ENCODE measurements around the gene PSMC3.
A peak's percentile ranks its signal among the peaks of the same experiment; 100 is the strongest.

Gene PSMC3

DNA sequence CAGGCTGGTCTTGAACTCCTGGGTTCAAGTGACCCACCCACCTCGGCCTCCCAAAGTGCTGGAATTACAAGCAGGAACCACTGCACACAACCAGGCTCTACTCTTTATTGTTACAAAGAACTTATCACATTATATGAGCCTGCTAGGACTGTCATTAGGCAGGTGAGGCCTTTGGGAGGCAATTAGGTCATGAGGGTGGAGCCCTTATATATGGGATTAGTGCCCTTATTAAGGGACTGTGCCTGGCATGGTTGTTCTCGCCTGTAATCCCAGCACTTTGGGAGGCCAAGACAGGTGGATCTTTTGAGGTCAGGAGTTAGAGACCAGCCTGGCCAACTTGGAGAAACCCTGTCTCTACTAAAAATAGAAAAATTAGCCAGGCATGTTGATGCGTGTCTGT lies 10.5 kb upstream of the PSMC3 start:
- Mint-ChIP-seq H3K27ac (no peak overlapping the region), H3K4me3 (no peak overlapping the region), H3K9me3 (no peaks in the 10 kb centered on the region), H3K36me3 (no peaks in the 10 kb centered on the region), H3K27me3 (peaks cover 11% of the 10 kb centered on the region), H3K4me1 (no peaks in the 10 kb centered on the region)
- no peak for DNase-seq
- CTCF ChIA-PET, result no interaction called here

DNA sequence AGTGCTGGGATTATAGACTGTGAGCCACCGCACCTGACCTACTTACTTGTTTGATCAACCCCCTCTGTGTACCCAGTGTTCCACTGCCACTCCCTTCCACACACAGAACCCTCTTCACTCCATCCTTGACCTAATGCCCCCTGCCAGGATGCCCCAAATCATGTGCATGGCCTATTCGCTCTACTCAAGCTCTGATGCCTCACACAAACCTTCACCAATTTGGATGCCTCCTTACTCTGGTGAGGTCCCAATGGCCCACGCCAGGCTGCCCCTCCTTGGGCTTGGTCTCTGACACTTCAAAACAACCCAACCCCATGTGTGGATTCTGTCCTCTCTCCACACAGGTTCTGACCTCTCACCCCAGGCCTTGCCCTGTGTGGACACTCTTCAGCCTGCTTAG lies 9.4 kb upstream of the PSMC3 start:
- Mint-ChIP-seq H3K4me3 (no peak overlapping the region), H3K27me3 (peaks cover 11% of the 10 kb centered on the region), H3K36me3 (no peaks in the 10 kb centered on the region), H3K27ac (no peak overlapping the region), H3K9me3 (no peaks in the 10 kb centered on the region), H3K4me1 (no peaks in the 10 kb centered on the region)
- CTCF ChIA-PET, result no interaction called here
- no peak for DNase-seq

DNA sequence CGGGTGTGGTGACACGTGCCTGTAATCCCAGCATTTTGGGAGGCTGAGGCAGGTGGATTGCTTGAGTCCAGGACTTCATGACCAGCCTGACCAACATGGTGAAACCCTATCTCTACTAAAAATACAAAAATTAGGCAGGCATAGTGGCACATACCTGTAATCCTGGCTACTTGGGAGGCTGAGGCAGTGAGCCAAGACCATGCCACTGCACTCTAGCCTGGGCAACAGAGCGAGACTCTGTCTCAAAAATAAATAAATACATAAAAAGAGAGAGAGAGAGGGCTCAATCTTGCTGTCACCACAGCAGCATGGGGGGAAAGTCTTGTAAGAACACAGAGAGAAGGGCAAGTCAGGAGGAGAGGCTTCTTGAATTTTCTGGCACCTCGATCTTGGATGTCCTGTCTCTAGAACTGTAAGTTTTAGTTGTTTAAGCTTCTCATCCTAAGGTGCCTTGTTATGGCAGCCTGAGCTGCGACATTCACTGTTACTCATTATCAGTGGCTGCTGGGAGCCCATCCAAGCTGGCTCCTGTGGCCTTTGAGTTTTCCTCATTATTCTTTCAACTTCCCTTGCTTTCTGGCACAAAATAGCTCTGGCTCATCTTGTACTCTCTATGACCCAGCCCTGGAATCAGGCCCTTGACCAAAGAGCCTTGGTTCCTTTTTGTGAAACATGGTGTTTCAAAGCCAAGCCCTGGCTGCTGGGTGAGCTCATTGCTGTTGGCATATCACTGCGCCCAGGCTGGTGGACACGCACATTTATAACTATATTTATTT lies 8.0 kb upstream of the PSMC3 start:
- Mint-ChIP-seq H3K4me3 (no peak overlapping the region), H3K27me3 (peaks cover 11% of the 10 kb centered on the region), H3K4me1 (peaks cover 2% of the 10 kb centered on the region), H3K27ac (no peak overlapping the region), H3K36me3 (no peaks in the 10 kb centered on the region), H3K9me3 (no peaks in the 10 kb centered on the region)
- no peak for DNase-seq
- CTCF ChIA-PET, result no interaction called here

DNA sequence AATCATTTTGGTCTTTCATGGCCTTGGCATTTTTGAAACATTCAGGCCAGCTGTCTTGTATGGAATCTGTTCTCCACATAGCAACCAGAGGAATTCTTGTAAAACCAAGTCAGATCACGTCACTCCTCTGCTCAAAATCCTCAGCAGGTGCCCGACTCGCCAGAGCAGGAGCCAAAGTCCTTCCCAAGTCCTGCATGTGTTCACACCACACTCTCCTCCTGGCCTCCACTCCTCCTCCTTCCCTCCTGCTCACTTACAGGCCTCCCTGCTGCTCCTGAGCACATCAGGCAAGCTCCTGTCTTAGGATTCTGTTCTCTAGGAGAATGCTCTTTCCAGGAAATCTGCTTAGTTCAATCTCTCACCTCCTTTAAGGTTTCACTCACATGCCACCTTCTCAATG lies 6.9 kb upstream of the PSMC3 start:
- DNase-seq, result no peak
- H3K4me1 Mint-ChIP-seq, result peaks cover 2% of the 10 kb centered on the region
- CTCF ChIA-PET, result interaction anchor here (1.3 kb wide), 1 partner anchor 21 kb away, joined by 4 read pairs; no protein-coding TSS in a partner anchor
- H3K9me3 Mint-ChIP-seq, result no peaks in the 10 kb centered on the region
- no peak overlapping the region for H3K27ac Mint-ChIP-seq
- no peaks in the 10 kb centered on the region for H3K36me3 Mint-ChIP-seq
- no peak overlapping the region for H3K4me3 Mint-ChIP-seq
- H3K27me3 Mint-ChIP-seq, result peaks cover 11% of the 10 kb centered on the region

DNA sequence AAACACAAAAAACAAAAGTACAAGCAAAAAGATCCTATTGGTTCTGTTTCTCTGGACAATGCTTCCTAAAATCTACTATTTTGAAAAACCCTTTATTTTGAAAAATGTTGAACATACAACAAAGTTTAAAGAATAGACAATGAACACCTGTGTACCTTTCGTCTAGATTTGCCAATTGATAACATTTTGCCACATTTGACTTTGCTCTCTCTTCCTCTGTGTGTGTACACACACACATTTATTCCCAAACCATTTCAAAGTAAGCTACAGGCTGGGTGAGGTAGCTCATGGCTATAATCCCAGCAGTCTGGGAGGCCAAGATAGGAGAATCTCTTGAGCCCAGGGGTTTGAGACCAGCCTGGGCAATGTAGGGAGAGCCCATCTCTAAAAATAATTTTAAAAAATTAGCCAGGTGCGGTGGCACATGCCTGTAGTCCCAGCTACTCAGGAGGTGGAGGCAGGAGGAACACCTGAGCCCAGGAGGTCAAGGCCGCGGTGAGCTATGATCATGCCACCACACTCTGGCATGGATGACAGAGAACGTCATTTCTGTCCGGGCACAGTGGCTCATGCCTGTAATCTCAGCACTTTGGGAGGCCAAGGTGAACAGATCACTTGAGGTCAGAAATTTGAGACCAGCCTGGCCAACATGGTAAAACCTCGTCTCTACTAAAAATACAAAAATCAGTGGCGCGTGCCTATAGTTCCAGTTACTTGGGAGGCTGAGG lies 5.3 kb upstream of the PSMC3 start:
- DNase-seq, result no peak
- Mint-ChIP-seq H3K27me3 (peaks cover 11% of the 10 kb centered on the region), H3K9me3 (no peaks in the 10 kb centered on the region), H3K36me3 (no peaks in the 10 kb centered on the region), H3K27ac (no peak overlapping the region), H3K4me3 (no peak overlapping the region), H3K4me1 (peaks cover 8% of the 10 kb centered on the region)
- CTCF ChIA-PET, result interaction anchor here (0.9 to 1.0 kb wide), 2 partner anchors 31 to 186 kb away, joined by 3 read pairs; no protein-coding TSS in a partner anchor

DNA sequence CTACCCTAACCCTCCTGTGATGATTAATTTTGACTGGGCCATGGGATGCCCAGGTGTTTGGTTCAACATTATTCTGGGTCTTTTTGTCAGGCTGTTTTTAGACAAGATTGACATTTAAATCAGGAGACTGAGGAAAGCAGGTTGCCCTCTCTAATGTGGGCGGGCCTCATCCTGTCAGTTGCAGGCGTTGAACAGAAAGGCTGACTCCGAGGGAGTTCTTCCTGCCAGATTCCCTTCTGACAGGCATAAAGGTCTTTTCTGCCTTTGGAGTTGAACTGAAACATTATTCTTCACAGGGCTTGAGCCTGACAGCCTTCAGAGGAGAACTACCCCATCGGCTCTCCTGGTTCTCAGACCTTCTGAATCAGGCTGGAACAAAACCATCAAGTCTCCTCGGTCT lies 4.3 kb upstream of the PSMC3 start:
- no peak overlapping the region for H3K4me3 Mint-ChIP-seq
- H3K4me1 Mint-ChIP-seq, result peaks cover 16% of the 10 kb centered on the region
- DNase-seq, result no peak
- peaks cover 7% of the 10 kb centered on the region for H3K27me3 Mint-ChIP-seq
- peaks cover 7% of the 10 kb centered on the region for H3K36me3 Mint-ChIP-seq
- no peak overlapping the region for H3K27ac Mint-ChIP-seq
- CTCF ChIA-PET, result no interaction called here
- H3K9me3 Mint-ChIP-seq, result no peaks in the 10 kb centered on the region

DNA sequence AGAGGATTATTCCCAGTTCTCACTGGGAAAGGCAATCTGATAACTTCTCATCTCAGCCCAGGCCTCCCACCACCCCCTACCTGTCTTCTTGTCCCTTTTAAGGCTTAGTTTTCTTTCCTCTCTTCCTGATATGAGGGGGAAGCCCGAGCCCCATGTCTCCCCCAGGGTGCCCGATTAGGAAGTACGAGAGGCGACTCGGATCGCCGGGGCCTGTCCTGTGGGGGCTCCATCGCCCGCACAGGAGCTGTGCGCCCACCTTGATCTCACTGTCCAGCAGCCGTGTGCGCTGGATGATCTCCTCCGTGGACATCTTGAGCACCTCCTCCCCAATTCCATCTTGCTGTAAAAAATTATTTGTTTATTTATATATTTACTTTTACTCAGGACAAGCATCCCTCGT lies 628 bp downstream of the PSMC3 start:
- no peak for DNase-seq
- H3K36me3 Mint-ChIP-seq, result peaks cover 46% of the 10 kb centered on the region
- no peaks in the 10 kb centered on the region for H3K27me3 Mint-ChIP-seq
- peaks cover 35% of the 10 kb centered on the region for H3K4me1 Mint-ChIP-seq
- H3K9me3 Mint-ChIP-seq, result no peaks in the 10 kb centered on the region
- H3K27ac Mint-ChIP-seq, result peak overlapping the region; percentile 99
- peak overlapping the region; percentile 100 for H3K4me3 Mint-ChIP-seq
- CTCF ChIA-PET, result interaction anchor here (4.5 kb wide), 1 partner anchor 14 kb away, joined by 22 read pairs; no protein-coding TSS in a partner anchor

DNA sequence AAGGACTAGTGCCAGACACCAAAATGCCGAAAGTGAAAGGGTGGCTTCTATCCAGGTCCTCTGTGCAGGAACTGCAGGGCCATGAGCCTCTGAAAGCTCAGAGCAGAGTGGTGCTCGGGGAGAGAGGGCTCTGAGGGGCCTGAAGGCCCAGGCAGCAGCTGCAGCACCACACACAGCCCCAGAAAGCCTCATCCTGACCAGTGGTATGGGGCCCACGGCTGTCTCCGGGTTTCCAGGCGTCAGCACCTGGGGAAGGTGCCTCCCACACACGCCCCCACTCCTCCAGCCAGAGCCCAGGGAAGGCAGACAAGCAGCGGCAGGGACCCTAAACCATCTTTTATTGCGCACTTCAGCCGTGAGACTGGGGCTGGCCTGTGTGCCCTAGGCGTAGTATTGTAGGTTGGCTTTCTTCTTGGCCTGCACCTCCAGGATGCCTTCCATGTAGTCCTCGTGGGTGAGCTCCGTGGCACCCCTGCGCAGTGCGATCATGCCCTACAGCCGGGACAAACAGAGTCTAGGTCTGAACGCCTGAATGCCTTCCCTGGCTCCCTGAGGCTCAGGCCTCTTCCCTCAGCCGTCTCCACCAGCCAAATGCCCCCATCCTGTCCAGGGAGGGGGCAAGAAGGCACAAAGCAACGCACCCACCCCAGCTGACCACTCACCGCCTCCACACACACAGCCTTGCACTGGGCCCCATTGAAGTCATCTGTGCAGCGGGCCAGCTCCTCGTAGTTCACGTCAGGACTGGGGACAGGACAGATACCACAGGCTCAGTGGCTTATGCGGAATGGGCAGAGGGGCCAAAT lies 7.6 kb downstream of the PSMC3 start:
- Mint-ChIP-seq H3K27me3 (no peaks in the 10 kb centered on the region), H3K4me3 (no peak overlapping the region), H3K4me1 (no peaks in the 10 kb centered on the region), H3K36me3 (peaks cover 51% of the 10 kb centered on the region), H3K9me3 (no peaks in the 10 kb centered on the region), H3K27ac (no peak overlapping the region)
- CTCF ChIA-PET, result interaction anchor here (0.7 kb wide), 1 partner anchor 10 kb away, joined by 3 read pairs; the partner anchor contains the start of gene SLC39A13
- no peak for DNase-seq

DNA sequence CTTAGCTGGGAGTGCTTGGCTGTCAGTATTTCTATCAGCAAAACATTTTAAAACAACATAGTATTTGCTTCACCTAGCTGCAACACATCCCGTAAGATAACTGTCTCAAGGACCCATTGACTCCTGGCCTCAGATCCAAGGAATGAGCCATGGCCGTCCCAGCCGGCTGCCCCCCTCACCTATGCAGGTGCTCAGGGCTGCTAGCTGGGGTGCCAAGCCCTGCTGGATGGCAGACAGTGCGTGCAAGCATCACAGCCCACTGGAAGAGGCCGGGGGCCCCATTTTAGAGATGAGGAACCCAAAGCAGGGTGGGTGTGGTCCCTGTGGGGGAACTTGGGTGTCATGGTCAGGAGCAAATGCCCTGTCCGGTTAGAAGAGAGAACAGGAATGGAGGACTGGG lies 8.5 kb downstream of the PSMC3 start:
- peaks cover 48% of the 10 kb centered on the region for H3K36me3 Mint-ChIP-seq
- H3K4me1 Mint-ChIP-seq, result no peaks in the 10 kb centered on the region
- CTCF ChIA-PET, result interaction anchor here (1.1 kb wide), 1 partner anchor 44 kb away, joined by 3 read pairs; no protein-coding TSS in a partner anchor
- no peak overlapping the region for H3K27ac Mint-ChIP-seq
- H3K4me3 Mint-ChIP-seq, result no peak overlapping the region
- no peak for DNase-seq
- H3K9me3 Mint-ChIP-seq, result no peaks in the 10 kb centered on the region
- H3K27me3 Mint-ChIP-seq, result no peaks in the 10 kb centered on the region

DNA sequence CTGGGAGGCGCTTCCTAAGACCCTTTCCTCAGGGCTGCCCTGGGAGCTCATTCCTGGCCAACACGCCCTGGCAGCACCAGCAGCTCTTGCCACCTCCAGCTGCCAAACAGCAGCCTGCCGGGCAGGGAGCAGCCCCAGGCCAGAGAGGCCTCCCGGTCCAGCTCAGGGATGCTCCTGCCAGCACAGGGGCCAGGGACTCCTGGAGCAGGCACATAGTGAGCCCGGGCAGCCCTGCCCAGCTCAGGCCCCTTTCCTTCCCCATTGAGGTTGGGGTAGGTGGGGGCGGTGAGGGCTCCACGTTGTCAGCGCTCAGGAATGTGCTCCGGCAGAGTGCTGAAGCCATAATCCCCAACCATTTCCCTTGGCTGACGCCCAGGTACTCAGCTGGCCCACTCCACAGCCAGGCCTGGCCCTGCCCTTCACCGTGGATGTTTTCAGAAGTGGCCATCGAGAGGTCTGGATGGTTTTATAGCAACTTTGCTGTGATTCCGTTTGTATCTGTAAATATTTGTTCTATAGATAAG lies 10.2 kb downstream of the PSMC3 start:
- Mint-ChIP-seq H3K4me1 (no peaks in the 10 kb centered on the region), H3K27me3 (no peaks in the 10 kb centered on the region), H3K9me3 (no peaks in the 10 kb centered on the region), H3K36me3 (peaks cover 38% of the 10 kb centered on the region), H3K4me3 (no peak overlapping the region), H3K27ac (no peak overlapping the region)
- no peak for DNase-seq
- CTCF ChIA-PET, result interaction anchor here (0.6 to 1.7 kb wide), 2 partner anchors 13 to 42 kb away, joined by 3 to 7 read pairs; no protein-coding TSS in a partner anchor

DNA sequence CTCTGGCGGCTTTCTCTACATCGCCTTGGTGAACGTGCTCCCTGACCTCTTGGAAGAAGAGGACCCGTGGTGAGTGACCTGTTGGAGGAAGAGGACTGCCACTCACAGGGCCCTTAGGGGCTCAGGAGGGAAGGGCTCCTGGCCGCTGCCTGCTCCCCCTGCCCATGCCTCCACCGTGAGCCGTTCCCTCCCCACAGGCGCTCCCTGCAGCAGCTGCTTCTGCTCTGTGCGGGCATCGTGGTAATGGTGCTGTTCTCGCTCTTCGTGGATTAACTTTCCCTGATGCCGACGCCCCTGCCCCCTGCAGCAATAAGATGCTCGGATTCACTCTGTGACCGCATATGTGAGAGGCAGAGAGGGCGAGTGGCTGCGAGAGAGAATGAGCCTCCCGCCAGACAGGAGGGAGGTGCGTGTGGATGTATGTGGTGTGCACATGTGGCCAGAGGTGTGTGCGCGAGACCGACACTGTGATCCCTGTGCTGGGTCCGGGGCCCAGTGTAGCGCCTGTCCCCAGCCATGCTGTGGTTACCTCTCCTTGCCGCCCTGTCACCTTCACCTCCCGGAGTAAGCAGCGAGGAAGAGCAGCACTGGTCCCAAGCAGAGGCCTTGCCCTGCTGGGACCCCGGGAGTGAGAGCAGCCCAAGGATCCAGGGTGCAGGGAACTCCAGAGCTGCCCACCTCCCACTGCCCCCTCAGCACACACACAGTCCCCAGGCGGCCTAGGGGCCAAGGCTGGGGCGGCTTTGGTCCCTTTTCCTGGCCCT lies 11.0 kb downstream of the PSMC3 start:
- Mint-ChIP-seq H3K4me1 (no peaks in the 10 kb centered on the region), H3K4me3 (no peak overlapping the region), H3K27ac (no peak overlapping the region), H3K9me3 (no peaks in the 10 kb centered on the region), H3K27me3 (no peaks in the 10 kb centered on the region), H3K36me3 (peaks cover 32% of the 10 kb centered on the region)
- CTCF ChIA-PET, result interaction anchor here (1.7 kb wide), 1 partner anchor 41 kb away, joined by 7 read pairs; no protein-coding TSS in a partner anchor
- DNase-seq, result no peak

DNA sequence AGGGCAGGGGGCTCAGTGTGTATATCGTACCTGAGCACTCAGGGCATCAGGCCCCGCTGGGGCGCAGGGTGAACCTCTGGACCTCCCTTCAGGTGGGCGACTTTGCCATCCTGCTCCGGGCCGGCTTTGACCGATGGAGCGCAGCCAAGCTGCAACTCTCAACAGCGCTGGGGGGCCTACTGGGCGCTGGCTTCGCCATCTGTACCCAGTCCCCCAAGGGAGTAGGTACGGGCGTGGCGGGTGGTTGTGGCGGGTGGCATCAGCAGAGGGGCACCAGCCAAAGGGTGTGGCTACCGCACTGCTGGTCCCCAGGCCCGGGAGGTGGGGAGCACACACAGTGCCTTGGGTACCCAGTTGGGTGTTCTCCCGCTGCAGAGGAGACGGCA lies 11.6 kb downstream of the PSMC3 start:
- H3K27me3 Mint-ChIP-seq, result no peaks in the 10 kb centered on the region
- no peaks in the 10 kb centered on the region for H3K9me3 Mint-ChIP-seq
- H3K27ac Mint-ChIP-seq, result no peak overlapping the region
- no peak overlapping the region for H3K4me3 Mint-ChIP-seq
- CTCF ChIA-PET, result interaction anchor here (0.5 to 0.6 kb wide), 2 partner anchors 22 to 333 kb away, joined by 3 read pairs; no protein-coding TSS in a partner anchor
- peaks cover 26% of the 10 kb centered on the region for H3K36me3 Mint-ChIP-seq
- peaks cover 1% of the 10 kb centered on the region for H3K4me1 Mint-ChIP-seq
- DNase-seq, result no peak

DNA sequence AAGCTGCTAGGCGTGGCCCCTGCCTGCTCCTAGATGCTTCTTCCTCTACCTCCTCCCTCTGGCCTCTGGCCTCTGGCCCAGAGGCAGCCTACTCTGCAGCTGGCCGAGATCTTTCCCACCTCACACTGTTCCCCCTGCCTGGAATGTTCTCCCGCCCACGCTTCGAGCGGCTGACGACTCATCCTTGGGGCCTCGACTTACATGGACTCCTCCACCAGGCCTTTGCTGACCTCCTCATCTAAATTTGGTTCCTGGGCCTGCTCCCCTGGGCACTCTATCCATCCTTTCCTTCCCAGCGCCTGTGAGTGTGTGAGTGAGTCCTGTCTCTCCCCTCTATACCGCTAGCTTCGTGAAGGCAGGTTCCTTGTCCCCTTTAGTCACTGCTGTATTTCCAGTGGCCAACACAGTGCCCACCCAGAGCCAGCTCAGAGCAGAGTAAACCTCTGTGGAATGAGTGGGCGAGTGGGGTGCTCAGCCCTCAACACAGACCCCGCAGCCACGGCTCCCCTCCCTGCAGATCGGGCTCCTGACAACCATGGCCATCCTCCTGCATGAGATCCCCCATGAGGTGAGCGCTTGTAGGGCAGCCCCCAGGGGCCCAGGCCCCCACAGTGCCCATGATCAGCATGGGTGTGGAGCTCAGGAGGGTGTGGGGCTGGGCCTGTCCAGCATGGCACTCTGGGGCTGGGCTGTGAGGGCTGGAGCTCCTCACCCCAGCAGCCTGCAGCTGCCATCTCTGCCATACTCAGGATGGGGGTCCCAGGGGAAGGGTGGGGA lies 12.1 kb downstream of the PSMC3 start:
- Mint-ChIP-seq H3K27me3 (no peaks in the 10 kb centered on the region), H3K36me3 (peaks cover 26% of the 10 kb centered on the region), H3K4me1 (peaks cover 7% of the 10 kb centered on the region), H3K4me3 (no peak overlapping the region), H3K27ac (peak overlapping the region; percentile 42), H3K9me3 (no peaks in the 10 kb centered on the region)
- DNase-seq, result no peak
- CTCF ChIA-PET, result interaction anchor here (0.5 to 7.8 kb wide), 3 partner anchors 22 to 332 kb away, joined by 3 to 133 read pairs (median 3); no protein-coding TSS in a partner anchor

Data from activated naive CD4-positive, alpha-beta T cell treated with anti-CD3 and anti-CD28 coated beads, Interleukin-2, amount 10 ng/mL, durations not matched to agents 7 days and 5 days (primary cell).